H54 (cell line): ENCODE measurements around the gene CNTNAP3B.
"Not testable (repeated sequence)": the region's sequence is repeated elsewhere in the genome, so short reads cannot be mapped to it uniquely, and the experiment has no call there.

Source experiments
- DNase-seq: peaks from one replicate; pipeline ENCODE4 v3.0.0; 2011; ENCODE audit warnings: low spot score, mixed read lengths; ENCODE audit not compliant: insufficient read length
- FAIRE-seq: peaks from 3 replicates; lab custom pipeline; 2011; peaks lifted over from hg19 to GRCh38; lab: Jason Lieb, UNC

Gene CNTNAP3B

DNA sequence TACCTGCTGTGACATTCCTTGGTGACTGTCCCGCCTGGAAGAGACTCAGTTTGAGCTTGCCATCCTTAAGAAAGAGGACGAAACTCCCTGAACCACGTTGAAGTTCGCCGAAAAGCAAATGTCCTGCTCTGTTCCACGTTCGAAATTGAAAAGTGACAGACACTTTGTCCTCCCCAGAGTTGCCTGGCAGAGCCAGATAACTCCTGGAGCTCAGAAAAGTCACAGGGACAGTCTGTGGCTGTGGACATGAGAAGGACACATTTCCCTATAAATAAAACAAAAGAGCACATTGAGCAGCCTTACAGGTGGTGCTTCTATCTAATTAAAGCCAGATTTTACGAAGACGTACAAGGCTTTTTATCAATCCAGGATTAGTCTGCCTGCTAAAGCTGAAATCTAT lies 137.6 kb downstream of the CNTNAP3B start:
- not testable (repeated sequence) for FAIRE-seq, DNase-seq

DNA sequence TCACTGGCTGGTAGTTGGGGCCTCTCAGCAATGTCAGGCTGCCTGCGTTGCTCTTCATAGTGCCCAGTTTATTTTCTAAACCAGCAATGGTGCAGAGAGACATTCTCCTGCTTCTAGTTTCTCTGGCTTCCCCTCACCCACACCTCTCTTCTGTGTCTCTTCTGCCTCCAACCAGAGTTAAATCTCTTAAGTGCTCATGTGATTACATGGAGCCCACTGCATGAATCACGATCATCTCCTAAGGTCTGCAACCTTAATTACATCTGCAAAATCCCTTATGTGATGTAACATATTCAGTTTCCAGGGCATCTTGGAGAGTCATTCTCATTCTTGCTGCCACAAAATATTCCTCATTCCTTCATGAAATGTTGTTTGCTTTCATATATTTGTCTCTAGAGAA lies 149.0 kb downstream of the CNTNAP3B start:
- not testable (repeated sequence) for FAIRE-seq, DNase-seq

DNA sequence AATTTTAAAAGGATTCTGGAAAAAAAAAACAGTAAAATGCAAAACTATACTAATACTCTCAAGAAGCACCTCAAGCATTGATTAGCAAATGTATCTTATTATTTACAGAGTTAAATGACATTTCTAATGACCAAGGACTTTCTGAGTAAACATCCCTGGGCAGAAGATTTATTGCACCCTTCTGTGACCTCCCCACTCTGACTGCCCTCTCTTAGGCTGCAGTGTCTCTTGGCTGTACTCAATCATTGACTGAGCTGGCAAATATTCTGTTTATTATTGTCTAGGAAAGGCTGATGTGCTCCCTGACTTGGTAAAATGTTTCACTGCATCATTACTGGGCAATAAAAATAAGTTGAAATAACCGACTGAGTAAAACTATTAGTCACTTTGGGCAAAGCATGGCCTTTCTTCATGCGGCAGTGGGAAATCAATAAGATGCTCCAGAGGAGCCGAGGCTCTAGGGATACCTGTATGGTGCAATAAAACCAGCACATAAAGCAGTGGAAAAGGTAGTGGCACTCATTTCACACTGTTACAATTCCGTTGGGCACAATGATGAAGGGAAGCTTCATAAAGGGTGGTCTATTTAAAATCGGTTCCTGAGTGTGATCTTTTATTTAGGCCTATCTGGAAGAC lies 151.1 kb downstream of the CNTNAP3B start:
- not testable (repeated sequence) for DNase-seq, FAIRE-seq

DNA sequence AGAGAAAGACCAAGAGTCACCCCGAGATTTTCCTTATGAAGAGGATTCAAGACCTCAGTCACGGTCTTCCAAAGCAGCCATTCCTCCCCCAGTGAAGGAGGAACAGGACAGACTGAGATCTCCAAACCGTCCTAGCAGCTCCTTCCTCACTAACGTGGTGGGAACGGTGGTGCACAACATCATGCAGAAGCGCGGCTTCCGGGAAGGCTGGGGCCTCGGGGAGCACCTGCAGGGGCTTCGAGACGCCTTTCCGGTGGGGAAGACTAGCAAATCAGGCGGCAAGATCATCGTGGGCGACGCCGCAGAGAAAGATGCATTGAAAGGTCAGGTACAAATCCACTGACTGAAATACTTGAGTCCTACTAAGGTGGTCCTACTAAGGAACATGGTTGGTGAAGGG lies 154.3 kb downstream of the CNTNAP3B start:
- FAIRE-seq = not testable (repeated sequence)

DNA sequence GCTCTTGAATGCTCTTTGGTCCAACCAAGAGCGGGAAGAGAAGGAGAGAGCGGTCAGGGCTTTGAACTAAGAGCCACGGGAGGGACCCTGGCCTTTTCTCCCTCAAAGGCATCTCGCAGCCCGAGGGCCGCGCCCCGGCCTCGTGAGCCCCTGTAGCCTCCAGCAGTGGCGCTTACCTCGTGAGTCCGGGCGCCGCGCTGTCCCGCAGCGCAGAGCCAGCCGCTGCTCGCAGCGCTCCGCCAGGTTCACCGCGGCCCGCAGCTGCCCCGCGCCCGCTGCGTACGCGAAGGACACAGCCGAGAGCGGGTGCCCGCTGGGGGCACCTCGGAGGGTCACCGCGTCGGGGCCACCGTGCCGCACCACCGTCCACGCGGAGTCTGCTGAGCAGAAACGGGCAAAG lies 176.2 kb downstream of the CNTNAP3B start:
- DNase-seq, FAIRE-seq: not testable (repeated sequence)

More for the DNA sequence above, 154.3 kb downstream of the CNTNAP3B start:
- not testable (repeated sequence) for DNase-seq

DNA sequence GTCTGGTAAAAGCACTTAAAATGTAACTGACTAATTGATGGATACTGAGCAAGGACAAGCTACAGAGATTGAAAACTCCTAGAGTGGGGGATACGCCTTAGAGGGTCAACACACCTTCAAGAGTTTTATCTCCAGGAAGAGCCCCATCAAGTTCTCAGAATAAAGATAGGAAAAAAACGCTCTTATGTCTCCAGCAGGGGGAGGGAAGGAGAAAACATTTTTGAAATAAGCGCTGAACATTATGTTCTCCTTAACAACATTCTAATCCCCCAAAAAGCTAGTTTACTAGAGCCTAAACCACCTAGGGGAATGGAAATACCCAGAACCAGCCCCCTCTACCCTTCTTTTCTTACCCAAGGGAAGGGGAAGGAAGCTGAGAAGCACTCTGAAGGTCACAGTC lies 187.5 kb downstream of the CNTNAP3B start:
- not testable (repeated sequence) for DNase-seq, FAIRE-seq

DNA sequence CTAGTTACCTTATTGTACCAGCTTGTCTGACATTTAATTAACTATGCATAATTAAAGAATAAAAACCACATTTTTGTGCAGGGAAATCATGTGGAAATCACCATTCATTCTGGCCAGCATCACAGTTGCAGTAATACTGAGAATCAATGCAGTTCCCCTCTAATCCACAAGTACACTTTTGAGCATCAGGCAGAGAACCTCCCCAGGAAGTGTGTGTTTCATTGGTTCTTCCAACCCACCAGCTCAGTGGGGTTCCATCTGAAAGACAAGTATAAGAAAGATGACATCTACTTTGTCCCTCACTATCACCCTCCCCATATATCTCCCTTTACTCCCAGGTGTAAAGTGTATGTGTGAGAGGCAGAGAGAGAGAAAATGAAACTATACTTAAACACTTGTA lies 191.1 kb downstream of the CNTNAP3B start:
- not testable (repeated sequence) for DNase-seq, FAIRE-seq

DNA sequence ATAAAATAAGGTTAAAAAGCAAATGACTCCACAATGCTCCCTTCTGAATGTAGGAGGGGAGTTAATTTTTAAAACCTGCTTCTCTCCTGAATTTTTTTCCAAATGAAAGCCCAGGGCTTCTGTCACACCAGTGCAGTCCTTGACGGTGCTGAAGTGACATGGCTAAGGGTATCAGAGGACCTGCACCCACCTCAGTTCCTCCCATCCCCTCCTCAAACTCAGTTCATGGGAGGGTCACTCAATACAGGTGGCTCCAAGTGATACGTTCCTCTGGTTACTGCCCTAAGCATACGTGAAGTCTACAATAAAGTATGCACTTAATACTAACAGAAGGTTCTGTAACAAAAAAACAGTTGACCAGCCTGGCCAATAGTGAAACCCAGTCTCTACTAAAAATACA lies 193.5 kb downstream of the CNTNAP3B start:
- FAIRE-seq, DNase-seq: not testable (repeated sequence)

DNA sequence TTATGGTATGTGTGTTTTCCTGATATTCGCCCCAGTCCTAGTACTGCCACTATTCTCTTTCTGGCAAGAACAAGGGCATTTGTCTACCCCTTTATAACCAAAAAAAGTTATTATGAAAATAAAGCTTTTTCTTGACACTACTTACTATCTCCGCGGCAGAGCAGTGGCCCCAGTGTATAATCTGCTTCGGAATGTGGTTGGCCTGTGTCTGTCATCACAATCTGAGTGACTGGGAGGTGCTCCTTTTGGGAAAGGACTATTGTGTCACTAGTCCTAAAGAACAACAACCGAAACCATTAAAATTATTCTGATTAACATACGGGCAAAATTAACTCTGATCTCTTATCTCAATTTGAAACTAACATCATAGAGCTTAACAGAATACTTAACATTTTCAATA lies 200.1 kb downstream of the CNTNAP3B start:
- FAIRE-seq, DNase-seq: not testable (repeated sequence)

DNA sequence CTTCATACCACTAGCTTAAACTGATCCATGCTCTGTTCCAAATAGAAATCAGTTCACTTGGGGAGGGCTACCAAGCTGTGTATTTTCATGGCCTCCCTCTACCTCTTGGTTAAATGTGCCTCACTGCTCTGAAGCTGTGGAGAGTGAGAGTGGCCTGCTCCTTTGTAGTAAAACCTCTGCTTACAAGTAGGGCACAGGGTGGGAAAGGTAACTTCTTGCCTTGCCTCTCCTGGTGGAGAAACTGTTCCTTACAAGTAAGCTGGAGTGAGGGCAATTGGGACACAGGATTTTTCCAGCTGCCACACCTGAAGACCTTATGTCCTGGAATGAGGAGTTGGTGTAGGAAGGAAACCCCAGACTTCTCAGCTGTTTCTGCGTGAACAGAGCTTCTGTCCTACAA lies 211.9 kb downstream of the CNTNAP3B start:
- not testable (repeated sequence) for DNase-seq, FAIRE-seq

DNA sequence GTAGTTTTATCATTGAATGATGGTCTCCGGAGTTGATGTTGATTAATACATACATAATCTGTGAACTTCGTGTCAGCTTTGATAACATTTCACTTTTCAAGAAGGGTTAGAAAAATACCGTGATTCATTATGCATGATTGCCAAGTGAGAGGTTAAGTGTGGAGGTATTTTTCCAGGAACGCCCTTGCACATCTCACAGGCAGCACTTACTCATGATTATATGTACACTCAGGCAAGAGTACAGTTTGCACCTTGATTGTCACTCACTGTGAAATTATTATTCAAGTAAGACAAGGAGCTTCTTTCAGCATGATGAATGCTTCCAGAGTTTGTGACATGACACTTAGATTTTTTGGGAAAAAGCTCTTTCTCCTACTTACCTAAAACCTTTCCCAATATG lies 223.7 kb downstream of the CNTNAP3B start:
- DNase-seq, FAIRE-seq: not testable (repeated sequence)

DNA sequence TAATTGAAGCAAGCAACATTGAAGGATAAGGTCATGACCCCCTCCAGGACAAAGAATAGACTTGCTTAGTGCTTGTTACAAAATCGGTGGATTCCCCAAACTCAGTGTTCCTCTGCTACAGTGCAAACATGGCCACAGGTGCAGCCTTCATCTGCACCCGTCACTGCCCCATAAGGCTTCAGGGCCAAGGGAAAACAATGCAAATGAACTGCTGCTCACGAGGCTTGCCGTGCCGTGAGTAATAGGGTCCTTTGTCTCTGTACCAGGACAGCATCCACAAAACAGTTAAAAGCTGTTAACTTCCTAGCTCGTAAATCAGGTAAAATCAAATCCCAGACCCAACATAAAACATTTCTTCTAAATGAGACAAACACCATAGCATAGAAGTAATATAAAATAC lies 226.5 kb downstream of the CNTNAP3B start:
- not testable (repeated sequence) for FAIRE-seq, DNase-seq

DNA sequence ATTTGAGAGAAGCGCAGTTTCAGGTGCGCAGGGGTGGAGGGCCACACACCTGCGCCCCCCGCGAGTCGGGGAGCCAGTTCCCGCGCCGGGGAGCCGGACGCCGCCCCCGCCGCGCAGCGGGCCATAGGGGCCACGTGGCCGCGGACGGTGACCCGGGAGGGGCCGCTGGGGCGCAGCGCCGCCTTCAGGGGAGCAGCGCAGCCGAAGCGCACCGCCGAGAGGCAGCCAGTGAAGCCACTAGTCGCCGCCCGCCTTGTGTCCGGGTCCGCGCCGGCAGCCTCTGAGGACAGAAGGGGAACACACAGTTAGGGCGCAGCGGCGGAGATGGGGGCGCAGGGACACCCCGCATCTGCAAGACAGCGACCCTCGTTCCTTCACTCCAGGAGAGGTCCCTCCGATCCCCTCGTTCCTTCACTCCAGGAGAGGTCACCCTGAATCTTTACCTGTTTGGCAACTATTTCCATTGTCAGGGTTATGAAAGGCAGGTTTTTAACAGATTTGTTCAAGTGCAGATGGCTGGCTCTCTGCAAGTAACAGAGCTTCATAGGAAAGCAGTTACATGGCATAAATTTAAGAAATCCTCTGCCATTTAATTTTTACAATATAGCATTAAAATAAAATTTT lies 230.4 kb downstream of the CNTNAP3B start:
- DNase-seq, FAIRE-seq: not testable (repeated sequence)

DNA sequence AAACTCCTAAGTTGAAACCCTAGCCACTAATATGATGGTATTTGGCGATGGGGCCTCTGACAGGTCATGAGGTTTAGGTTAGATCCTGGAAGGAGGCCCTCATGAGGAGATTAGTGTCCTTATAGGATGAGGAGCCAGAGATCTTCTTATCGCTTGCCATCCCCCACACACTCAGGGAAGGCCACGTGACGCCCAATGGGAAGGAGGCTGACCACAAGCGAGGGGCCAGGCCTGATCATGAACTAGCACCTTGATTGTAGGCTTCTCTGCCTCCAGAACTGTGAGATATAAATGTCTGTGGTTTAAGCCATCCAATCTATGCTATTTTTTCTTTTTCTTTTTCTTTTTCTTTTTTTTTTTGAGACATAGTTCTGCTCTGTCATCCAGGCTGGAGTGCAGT lies 254.7 kb downstream of the CNTNAP3B start:
- FAIRE-seq, DNase-seq: not testable (repeated sequence)

DNA sequence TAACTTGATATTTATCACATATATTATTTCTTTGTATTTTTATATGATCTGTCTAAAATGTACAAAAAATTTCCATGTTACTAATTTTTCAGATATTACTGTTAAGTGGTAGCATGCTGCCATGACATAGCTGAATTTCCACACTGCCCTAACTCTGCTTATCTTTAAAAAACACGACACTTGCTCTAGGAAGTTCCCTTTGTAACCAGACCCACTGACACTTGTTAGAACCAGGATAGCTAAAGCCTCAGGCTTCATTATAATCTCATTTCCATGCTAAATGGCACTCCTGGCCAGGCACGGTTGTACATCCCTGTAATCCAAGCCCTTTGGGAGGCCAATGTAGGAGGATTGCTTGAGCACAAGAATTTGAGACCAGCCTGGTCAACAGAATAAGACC lies 273.8 kb downstream of the CNTNAP3B start:
- not testable (repeated sequence) for DNase-seq, FAIRE-seq

DNA sequence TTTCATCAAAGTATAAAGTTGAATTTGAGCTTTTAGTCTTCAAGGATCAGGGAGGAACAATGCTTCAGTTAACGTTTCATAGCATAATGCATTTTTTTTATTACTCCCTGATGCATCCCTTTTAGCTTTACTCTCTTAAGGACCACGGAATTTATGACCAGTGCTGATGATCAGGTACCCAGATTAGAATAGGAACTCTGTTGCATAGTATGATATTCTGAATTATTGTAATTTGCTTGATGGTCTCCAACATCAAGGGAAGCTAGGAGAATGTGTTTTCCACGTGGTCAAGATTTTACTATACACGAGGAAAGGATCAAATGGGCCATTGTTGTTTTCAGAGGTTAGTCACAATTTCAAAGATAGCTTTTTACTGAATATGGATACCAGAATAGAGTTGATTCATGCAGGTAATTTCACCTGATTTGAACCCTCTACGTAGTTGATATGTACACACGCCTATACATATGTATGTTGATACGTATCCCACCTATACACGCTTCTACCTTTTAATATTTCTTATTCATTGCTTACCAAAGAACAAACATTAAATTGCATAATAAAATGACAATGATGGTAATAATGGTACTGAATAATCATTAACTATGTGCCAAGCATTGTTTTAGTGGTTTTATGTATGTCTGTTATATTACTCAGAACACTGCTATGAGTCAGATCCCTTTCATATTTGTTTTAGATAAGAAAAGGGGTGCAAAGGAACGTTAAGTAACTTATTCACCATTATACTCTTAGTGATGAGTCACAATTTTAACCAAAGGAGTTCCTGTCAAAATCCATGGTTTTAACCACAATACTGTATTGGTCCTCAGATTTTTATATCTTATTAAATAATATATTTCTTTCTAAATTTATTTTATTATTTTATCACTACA lies 277.1 kb downstream of the CNTNAP3B start:
- DNase-seq, FAIRE-seq: not testable (repeated sequence)

DNA sequence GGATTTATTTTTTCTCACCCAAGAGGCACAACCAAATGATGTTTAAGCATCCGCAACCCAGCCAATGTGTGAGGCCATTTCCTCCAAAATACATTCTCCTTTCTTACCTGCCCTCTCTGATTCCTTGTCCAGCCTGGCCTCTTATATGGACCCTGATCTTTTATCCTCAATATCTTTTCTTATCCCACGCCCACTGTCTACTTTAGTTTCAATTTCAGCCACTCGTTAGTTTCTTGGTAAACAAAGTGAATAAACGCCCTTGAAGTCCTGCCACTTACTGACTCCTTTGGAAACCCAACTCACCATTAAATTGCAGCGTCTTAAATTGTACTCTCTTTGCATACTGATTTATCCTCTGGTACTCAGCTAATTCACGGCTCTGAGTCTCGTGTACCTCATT lies 281.4 kb downstream of the CNTNAP3B start:
- not testable (repeated sequence) for DNase-seq, FAIRE-seq
